Tibial nerve (tissue), 4 donors: Measurements from ENCODE around the gene CEACAM7.

ENCODE experiments used
- EP300 ChIP-seq, 2 donors: sonication (generic); formaldehyde crosslinking; IDR thresholded peaks; one replicate each; pipeline ENCODE4 v1.6.1; 2017; ENCODE audit warnings: antibody characterized with exemption in 2 of 2, mild to moderate bottlenecking in 1 of 2
- POLR2A ChIP-seq, 2 donors: fragments of 450-650 bp; IDR thresholded peaks; one replicate each; pipeline ENCODE4 v1.6.1; 2017; ENCODE audit warnings: antibody characterized with exemption in 2 of 2, mild to moderate bottlenecking in 2 of 2, moderate library complexity in 2 of 2
- TF ChIP-seq, protein P1 (sequence below), 5 experiments: fragments of 200-600 bp in 3 of 5; fragments of 450-650 bp in 2 of 5; sonication (generic) in 3 of 5; IDR thresholded peaks; one replicate each; pipeline ENCODE4 v1.5.1; 2016 to 2019; ENCODE audit warnings: antibody characterized with exemption in 5 of 5, mild to moderate bottlenecking in 3 of 5, moderate library complexity in 2 of 5

GRCh38 chr19:41734585-41734984, 46.5 kb upstream of the CEACAM7 start:
- TF ChIP-seq, protein P1, sequence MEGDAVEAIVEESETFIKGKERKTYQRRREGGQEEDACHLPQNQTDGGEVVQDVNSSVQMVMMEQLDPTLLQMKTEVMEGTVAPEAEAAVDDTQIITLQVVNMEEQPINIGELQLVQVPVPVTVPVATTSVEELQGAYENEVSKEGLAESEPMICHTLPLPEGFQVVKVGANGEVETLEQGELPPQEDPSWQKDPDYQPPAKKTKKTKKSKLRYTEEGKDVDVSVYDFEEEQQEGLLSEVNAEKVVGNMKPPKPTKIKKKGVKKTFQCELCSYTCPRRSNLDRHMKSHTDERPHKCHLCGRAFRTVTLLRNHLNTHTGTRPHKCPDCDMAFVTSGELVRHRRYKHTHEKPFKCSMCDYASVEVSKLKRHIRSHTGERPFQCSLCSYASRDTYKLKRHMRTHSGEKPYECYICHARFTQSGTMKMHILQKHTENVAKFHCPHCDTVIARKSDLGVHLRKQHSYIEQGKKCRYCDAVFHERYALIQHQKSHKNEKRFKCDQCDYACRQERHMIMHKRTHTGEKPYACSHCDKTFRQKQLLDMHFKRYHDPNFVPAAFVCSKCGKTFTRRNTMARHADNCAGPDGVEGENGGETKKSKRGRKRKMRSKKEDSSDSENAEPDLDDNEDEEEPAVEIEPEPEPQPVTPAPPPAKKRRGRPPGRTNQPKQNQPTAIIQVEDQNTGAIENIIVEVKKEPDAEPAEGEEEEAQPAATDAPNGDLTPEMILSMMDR (IDR thresholded peaks at IDR 0.05), result no peak
- TF ChIP-seq POLR2A (IDR thresholded peaks at IDR 0.05) (no peak), EP300 (IDR thresholded peaks at IDR 0.05) (no peak)
